ENCODE measurements around the gene RRP1.

The RRP1 gene

GRCh38 chr21:43752758-43753438 is 36.5 kb upstream of the RRP1 start:
- H3K36me3 Mint-ChIP-seq (ENCODE audit: low read depth), result peaks cover 100% of the 10 kb centered on the region
- peaks cover 19% of the 10 kb centered on the region for H3K4me1 Mint-ChIP-seq (ENCODE audit: low read depth)
- intact Hi-C loops (cut with micrococcal nuclease), result no loop called here
- H3K4me3 Mint-ChIP-seq, result no peak overlapping the region
- no peak overlapping the region for H3K27ac Mint-ChIP-seq
- peaks cover 7% of the 10 kb centered on the region for H3K9me3 Mint-ChIP-seq
- H3K27me3 Mint-ChIP-seq, result no peaks in the 10 kb centered on the region

- H3K27ac Mint-ChIP-seq, result no peak overlapping the region
- intact Hi-C loops (cut with micrococcal nuclease), result no loop called here
- H3K4me1 Mint-ChIP-seq (ENCODE audit: low read depth), result peaks cover 19% of the 10 kb centered on the region
- peaks cover 100% of the 10 kb centered on the region for H3K36me3 Mint-ChIP-seq (ENCODE audit: low read depth)
- H3K4me3 Mint-ChIP-seq, result no peak overlapping the region
- H3K9me3 Mint-ChIP-seq, result peaks cover 7% of the 10 kb centered on the region
- H3K27me3 Mint-ChIP-seq, result no peaks in the 10 kb centered on the region
Measured at GRCh38 chr21:43753439-43753799, 36.0 kb upstream of the RRP1 start.

- peaks cover 100% of the 10 kb centered on the region for H3K36me3 Mint-ChIP-seq (ENCODE audit: low read depth)
Measured at GRCh38 chr21:43754948-43755781, 34.2 kb upstream of the RRP1 start.

GRCh38 chr21:43755820-43756594 is 33.4 kb upstream of the RRP1 start:
- Mint-ChIP-seq H3K9me3 (peaks cover 7% of the 10 kb centered on the region), H3K27ac (no peak overlapping the region), H3K4me3 (no peak overlapping the region), H3K4me1 (ENCODE audit: low read depth) (peaks cover 19% of the 10 kb centered on the region), H3K36me3 (ENCODE audit: low read depth) (peaks cover 100% of the 10 kb centered on the region), H3K27me3 (no peaks in the 10 kb centered on the region)
- intact Hi-C loops (cut with micrococcal nuclease), result no loop called here

More at GRCh38 chr21:43754948-43755781, 34.2 kb upstream of the RRP1 start:
- Mint-ChIP-seq H3K4me3 (no peak overlapping the region), H3K9me3 (peaks cover 7% of the 10 kb centered on the region), H3K27ac (no peak overlapping the region), H3K27me3 (no peaks in the 10 kb centered on the region), H3K4me1 (ENCODE audit: low read depth) (peaks cover 19% of the 10 kb centered on the region)
- intact Hi-C loops (cut with micrococcal nuclease), result no loop called here

GRCh38 chr21:43757601-43758000 is 31.8 kb upstream of the RRP1 start:
- Mint-ChIP-seq H3K9me3 (peaks cover 7% of the 10 kb centered on the region), H3K36me3 (ENCODE audit: low read depth) (peaks cover 100% of the 10 kb centered on the region), H3K27ac (peak overlapping the region; percentile 53), H3K27me3 (no peaks in the 10 kb centered on the region), H3K4me3 (no peak overlapping the region), H3K4me1 (ENCODE audit: low read depth) (peaks cover 25% of the 10 kb centered on the region)
- intact Hi-C loops (cut with micrococcal nuclease), result no loop called here

- Mint-ChIP-seq H3K36me3 (ENCODE audit: low read depth) (peaks cover 100% of the 10 kb centered on the region), H3K27ac (peak overlapping the region; percentile 53), H3K4me3 (no peak overlapping the region), H3K9me3 (peaks cover 7% of the 10 kb centered on the region), H3K27me3 (no peaks in the 10 kb centered on the region), H3K4me1 (ENCODE audit: low read depth) (peaks cover 30% of the 10 kb centered on the region)
- intact Hi-C loops (cut with micrococcal nuclease), result no loop called here
Measured at GRCh38 chr21:43758111-43758641, 31.2 kb upstream of the RRP1 start.

- H3K9me3 Mint-ChIP-seq, result peaks cover 5% of the 10 kb centered on the region
Measured at GRCh38 chr21:43758811-43759210, 30.6 kb upstream of the RRP1 start.

GRCh38 chr21:43759651-43760050 is 29.7 kb upstream of the RRP1 start:
- Mint-ChIP-seq H3K36me3 (ENCODE audit: low read depth) (peaks cover 100% of the 10 kb centered on the region), H3K4me1 (ENCODE audit: low read depth) (peaks cover 44% of the 10 kb centered on the region), H3K9me3 (no peaks in the 10 kb centered on the region), H3K27ac (no peak overlapping the region), H3K27me3 (no peaks in the 10 kb centered on the region), H3K4me3 (no peak overlapping the region)
- intact Hi-C loops (cut with micrococcal nuclease), result no loop called here

More at GRCh38 chr21:43758811-43759210, 30.6 kb upstream of the RRP1 start:
- H3K27ac Mint-ChIP-seq, result no peak overlapping the region
- intact Hi-C loops (cut with micrococcal nuclease), result no loop called here
- peaks cover 37% of the 10 kb centered on the region for H3K4me1 Mint-ChIP-seq (ENCODE audit: low read depth)
- H3K27me3 Mint-ChIP-seq, result no peaks in the 10 kb centered on the region
- H3K4me3 Mint-ChIP-seq, result no peak overlapping the region
- H3K36me3 Mint-ChIP-seq (ENCODE audit: low read depth), result peaks cover 100% of the 10 kb centered on the region

GRCh38 chr21:43760391-43760958 is 28.9 kb upstream of the RRP1 start:
- Mint-ChIP-seq H3K4me3 (no peak overlapping the region), H3K27me3 (no peaks in the 10 kb centered on the region), H3K27ac (no peak overlapping the region), H3K9me3 (no peaks in the 10 kb centered on the region), H3K4me1 (ENCODE audit: low read depth) (peaks cover 41% of the 10 kb centered on the region), H3K36me3 (ENCODE audit: low read depth) (peaks cover 100% of the 10 kb centered on the region)
- intact Hi-C loops (cut with micrococcal nuclease), result no loop called here

- Mint-ChIP-seq H3K4me1 (ENCODE audit: low read depth) (peaks cover 33% of the 10 kb centered on the region), H3K36me3 (ENCODE audit: low read depth) (peaks cover 88% of the 10 kb centered on the region), H3K27ac (no peak overlapping the region), H3K27me3 (no peaks in the 10 kb centered on the region), H3K9me3 (no peaks in the 10 kb centered on the region), H3K4me3 (no peak overlapping the region)
- intact Hi-C loops (cut with micrococcal nuclease), result no loop called here
Measured at GRCh38 chr21:43761886-43762285, 27.5 kb upstream of the RRP1 start.

GRCh38 chr21:43762303-43763128 is 26.9 kb upstream of the RRP1 start:
- no peaks in the 10 kb centered on the region for H3K27me3 Mint-ChIP-seq
- peaks cover 82% of the 10 kb centered on the region for H3K36me3 Mint-ChIP-seq (ENCODE audit: low read depth)
- intact Hi-C loops (cut with micrococcal nuclease), result no loop called here
- H3K9me3 Mint-ChIP-seq, result no peaks in the 10 kb centered on the region
- H3K4me3 Mint-ChIP-seq, result no peak overlapping the region
- H3K4me1 Mint-ChIP-seq (ENCODE audit: low read depth), result peaks cover 37% of the 10 kb centered on the region
- no peak overlapping the region for H3K27ac Mint-ChIP-seq

GRCh38 chr21:43763901-43764523 is 25.4 kb upstream of the RRP1 start:
- peaks cover 67% of the 10 kb centered on the region for H3K36me3 Mint-ChIP-seq (ENCODE audit: low read depth)
- H3K4me1 Mint-ChIP-seq (ENCODE audit: low read depth), result peaks cover 49% of the 10 kb centered on the region
- peak overlapping the region; percentile 77 for H3K27ac Mint-ChIP-seq
- intact Hi-C loops (cut with micrococcal nuclease), result no loop called here
- no peaks in the 10 kb centered on the region for H3K9me3 Mint-ChIP-seq
- H3K4me3 Mint-ChIP-seq, result no peak overlapping the region
- no peaks in the 10 kb centered on the region for H3K27me3 Mint-ChIP-seq
